CD4-positive, alpha-beta T cell treated with Interleukin-17A for 1 hour (primary cell): ENCODE data around the gene FAM124A.

ENCODE experiments used
- DNase-seq: peaks from one replicate; pipeline ENCODE4 v3.0.0-alpha.2; 2020

The FAM124A gene

DNA sequence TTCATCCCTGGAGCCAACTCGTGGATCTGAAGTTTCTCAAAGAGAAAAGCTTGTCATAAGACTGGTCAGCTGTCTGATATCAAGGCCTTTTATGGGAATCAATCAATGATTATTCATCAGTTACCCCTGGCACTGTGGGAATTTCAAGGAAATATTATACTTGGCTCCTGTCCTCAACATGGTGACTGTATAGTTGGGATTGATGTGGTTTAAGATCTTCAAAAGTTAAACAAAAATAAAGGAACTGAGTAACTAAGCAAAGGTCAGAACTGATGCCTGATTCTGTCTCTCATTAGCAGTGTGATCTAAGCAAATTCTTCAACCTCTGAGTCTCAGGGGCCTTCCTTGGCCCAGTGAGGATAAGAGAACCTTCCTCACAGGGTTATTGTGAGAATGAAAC is 95.1 kb downstream of the FAM124A start:
- no peak for DNase-seq

DNA sequence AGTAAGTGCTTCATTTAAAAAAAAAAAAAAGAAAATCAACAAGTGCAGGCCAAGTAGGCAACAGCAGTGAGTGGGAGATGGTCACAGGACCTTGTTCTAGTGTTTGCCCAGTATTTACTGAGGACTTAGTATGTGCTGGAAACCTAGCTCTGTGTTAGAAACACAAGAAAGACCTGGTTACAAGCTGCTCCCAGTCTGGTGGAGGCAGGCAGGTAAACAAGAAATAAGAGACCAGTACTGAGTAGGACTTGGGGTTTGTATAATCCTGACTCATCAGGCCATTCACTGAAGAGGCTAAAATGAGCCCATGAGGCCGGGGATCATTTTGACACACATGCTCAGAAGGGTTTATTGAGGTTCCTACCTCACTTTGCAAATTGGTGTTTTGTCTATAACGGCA is 95.8 kb downstream of the FAM124A start:
- DNase-seq: no peak

DNA sequence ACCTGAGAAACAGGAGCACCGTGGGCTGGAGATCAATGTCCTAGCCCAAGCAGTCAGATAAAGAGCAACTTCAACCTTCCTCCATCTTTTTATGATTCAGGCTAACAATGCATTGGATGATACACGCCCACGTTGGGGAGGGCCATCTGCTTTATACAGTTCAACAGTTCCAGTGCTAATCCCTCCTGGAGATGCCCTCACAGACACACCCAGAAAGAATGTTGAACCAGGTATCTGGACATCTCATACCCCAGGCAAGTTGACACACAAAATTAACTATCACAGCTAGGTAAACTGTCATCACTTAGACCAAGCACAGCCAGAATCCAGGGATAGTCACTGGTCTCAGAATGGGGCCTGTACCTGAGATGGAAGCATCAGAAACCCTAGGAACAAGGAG is 96.7 kb downstream of the FAM124A start:
- no peak for DNase-seq

DNA sequence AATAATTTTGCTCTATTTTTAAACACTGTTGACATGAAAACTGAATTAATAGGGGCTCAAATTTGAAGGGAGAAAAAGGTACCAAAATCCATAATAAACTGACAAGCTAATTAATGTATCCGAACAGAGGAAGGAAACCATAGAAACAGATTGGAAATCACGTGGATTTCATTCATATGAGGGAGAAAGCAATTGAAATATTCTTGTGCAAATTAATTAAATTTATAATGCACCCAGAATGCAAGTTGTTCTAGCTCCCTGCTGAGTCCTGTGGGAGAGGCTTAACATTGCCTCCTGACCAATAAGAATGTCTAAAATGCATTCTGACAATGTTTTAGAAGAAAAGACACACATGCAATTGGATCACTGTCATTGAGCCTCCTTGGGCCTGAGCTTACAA is 99.6 kb downstream of the FAM124A start:
- DNase-seq: no peak

DNA sequence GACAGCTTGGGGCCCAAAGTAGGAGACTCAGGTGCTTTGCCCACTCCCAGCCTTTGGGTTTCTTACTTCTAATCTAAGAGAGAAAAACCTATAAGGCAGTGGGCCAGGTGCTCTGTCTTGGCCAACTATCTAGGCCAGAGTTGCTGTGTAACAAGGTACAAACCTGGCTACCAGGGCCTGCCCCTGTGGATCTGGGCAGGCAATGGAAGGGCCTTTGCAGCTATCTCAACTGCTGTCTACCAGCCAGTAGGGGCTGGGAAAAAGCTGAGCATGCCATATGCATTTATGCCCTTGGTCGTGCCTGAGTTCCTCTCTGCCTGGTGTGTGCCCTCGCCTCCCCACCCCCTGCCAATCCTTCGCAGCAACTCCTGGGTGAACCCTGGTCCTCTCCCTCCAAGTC is 100.6 kb downstream of the FAM124A start:
- no peak for DNase-seq

DNA sequence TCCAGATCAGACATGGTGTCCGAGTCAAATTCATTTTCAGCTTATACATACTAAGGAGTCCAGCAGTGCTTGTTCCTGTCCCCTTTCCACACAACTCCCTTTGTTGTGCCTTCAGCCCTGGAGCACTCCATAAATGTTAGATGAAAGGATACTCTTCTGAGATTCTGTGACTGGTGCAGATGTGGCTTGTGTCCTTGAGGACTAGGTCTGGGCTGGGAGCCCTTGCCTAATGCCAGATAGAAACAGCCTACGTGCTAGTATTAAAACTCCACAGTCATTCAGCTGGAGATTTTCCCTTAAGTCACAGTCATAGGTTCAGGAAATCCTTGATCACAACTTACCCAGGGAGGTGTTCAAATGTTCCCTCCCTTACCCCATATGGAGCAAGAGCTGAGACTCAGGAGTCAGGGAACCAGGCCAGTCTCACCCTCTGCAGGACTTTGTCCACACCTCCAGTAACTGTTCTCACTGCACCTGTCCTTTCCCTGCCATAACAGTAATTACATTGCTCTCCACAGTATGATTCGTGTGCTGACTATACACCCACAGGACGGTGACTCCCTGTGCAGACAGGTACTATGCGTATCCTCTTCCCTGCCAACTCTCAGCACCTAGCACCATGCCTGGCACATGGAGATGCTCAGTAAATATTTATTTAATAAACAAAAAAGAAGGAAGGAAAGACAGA is 101.8 kb downstream of the FAM124A start:
- no peak for DNase-seq

DNA sequence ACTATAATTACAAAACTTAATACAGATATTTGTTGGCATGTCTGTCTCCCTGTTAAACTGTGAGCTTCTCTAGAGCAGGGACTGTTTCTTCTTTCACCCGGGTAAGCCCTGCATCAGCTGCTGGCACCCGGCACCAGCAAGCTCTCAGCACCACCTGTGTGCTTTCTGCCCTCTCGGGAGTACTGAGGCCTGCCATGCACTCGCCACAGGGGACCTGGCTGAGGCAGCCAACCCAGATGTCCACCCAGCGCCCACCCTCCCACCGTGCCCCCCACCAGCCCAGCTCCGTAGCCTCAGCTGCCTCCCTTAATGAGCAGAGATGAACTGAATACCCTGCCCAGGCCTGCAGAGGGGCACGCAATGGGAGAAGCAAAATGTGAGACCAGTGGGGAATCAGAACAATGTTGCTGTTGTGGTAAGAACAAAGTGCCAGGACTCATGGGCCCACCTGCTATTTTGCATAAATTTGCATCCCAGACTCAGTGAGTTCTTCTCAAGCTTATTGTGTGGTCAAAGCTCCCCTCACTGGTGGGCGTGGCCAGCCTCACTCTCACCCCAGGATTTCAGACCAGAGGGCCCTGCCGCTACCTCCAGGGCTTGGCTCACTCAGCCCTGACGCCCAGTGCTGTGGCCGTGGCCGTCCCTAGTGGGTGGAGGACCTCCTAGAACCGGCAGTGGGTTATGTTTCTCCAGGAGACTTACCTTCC is 102.7 kb downstream of the FAM124A start:
- DNase-seq: no peak

DNA sequence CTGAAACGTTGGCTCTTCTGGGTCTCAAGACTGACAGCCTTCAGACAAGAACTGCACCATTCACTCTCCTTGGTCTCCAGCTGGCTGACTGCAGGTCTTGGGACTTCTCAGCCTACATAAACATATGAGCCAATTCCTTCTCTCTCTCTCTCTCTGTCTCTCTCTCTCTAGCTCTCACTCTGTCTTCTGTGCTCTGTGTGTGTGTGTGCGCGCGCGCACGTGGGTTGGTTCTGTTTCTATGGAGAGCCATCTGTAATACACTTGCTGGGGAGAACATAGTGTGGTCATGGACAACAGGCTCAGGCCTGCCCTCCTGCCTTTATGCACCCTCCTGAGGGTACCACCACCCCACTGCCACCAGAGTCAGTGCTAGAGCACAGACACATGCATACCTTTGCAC is 103.6 kb downstream of the FAM124A start:
- no peak for DNase-seq

DNA sequence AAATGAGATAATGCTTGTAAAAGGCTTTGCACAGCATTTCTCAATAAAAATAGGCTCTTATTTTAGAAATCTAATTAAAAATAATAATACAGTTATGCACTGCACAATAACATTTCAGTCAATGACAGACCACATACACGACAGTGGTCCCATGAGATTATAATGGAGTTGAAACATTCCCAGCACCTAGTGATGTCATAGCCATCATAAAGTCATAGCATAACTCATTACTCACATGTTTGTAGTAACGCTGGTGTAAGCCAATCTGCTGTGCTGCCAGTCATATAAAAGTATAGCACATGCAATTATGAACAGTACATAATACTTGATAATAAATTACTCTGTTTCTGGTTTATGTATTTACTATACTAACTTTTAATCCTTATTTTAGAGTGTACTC is 104.6 kb downstream of the FAM124A start:
- DNase-seq: no peak

DNA sequence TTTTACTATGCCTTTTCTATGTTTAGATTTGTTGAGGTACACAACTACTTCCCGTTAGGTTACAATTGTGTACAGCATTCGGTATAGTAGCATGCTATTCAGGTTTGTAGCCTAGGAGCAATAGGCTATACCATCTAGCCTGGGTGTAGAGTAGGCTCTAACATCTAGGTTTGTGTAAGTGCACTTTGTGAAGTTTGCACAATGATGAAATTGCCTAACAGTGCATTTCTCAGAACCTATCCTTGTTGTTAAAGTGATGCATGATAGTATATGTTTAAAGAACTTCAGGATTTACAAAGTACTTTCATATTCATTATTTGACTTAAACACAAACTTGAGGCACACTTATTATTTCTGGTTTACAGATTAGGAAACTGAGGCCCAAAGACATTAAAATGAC is 105.8 kb downstream of the FAM124A start:
- no peak for DNase-seq

DNA sequence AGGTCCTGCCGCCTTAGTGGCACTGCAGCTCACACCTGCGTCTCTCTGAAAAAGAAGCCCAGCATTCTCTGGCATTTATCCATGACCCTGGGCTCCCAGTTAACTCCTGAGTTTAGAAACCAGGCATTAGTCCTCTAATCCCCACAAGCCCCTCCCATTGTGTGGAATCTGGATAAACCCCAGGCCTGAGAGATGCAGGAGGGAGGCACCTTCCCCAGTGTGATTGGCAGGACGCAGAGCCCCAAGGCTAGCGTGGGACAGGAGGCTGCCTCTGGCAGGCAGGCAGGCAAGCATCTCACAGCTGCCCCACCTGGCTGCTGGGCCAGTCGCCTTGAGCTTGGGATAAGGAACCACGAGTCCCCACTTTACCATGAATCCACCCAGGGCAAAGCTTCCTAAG is 106.3 kb downstream of the FAM124A start:
- no peak for DNase-seq

DNA sequence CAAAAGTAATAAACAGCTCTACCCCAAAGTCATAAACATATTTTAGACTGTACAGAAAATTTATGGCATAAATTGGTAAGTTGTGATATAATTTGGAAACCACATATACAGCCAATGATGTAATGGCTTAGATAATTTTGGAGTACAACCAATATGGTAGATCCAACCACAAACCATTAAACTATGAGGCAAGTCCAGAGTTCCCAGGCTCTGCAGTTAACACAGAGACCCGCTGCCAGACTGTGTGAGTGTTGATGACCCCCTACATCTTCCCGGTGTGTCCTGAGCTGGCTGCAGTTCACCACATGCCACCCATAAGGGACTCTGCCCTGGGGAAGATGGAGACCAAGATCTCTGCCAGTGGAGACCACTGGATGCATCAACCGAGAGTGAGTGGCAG is 107.4 kb downstream of the FAM124A start:
- no peak for DNase-seq

DNA sequence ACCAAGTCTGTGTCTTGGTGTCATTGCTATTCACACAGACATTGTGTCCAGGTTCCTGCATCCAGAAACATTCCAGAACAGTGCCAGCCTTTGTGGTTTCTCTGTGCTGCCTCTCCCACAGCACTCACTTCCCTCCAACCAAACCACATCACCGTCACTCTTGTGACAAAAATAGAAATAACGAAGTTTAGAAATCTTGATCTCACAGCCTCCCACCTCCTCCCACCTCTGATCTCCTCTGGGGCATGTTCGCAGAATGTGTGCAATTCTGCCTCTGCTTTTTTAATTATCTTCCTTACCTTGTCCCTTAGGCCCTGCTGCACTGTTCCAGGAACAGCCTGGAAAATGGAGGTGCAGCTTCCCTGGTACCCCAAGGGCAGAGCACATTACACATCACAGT is 108.6 kb downstream of the FAM124A start:
- no peak for DNase-seq

DNA sequence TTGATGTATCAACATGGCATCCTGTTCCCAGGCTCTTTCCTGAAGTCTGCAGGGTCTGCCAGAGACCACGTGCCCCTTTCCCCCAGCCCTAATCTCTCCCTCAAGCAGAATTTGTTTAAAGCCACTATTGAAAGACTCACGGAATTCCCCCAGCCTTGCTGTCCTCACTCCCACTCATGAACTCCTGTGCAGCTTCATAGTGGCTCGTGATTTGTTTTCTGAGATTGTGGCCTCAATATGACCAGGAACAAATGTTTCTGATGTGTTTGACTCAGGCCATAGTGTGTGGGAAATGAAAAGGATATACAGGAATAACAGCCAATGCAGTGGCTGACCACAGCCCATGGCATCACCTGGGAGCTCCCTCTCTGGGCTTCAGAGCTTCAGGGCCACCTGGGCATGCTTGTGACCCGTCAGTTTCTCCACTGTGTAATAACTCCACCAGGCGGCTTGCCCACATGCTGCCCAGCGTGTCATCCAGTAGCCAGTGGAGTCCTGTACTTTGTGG is 109.2 kb downstream of the FAM124A start:
- DNase-seq: no peak

DNA sequence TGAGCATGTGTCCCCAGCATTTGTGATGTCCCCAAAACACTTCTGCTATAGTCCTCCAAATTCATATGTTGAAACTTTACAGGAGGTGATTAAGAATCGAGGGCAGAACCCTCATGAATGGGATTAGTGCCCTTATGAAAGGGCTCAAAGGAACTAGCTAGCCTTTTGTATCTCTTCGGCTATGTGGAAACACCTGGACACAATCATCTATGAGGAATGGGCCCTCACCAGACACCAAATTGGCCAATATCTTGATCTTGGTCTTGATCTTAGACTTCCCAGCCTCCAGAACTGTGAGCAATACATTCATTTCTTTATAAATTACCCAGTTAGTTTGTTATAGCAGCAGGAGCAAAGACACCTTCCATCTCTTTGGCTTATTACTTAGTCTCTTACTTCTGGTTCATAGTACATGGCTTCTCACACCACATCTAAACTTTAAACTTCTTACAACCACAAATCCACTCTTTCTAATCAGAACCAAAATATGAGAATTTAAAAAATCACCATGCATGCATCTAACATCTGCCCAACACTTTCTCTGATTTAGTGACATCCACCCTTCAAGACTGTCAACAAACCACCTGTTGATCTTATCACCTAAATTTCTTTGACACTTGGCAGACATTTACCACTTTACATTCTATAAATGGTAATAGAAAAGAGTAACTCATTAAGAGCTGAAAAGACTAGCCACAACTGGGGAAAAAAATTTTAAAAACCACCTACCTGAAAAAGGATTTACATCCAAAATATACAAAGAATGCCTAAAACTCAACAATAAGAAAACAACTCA is 110.6 kb downstream of the FAM124A start:
- no peak for DNase-seq

DNA sequence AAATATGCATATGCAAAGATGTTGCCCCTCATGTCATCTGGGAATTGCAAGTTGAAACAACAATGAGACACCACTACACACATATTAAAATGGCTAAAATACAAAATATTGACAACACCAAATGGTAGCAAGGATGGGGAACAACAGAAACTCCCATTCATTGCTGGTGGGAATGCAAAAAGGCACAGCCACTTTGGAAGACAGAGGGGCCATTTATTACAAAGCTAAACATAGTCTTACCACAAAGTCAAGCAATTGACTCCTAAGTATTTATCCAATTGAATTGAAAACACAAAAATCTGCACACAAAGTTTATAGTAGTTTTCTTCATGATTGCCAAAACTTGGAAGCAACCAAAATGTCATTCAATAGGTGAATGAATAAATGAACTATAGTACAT is 111.2 kb downstream of the FAM124A start:
- no peak for DNase-seq

DNA sequence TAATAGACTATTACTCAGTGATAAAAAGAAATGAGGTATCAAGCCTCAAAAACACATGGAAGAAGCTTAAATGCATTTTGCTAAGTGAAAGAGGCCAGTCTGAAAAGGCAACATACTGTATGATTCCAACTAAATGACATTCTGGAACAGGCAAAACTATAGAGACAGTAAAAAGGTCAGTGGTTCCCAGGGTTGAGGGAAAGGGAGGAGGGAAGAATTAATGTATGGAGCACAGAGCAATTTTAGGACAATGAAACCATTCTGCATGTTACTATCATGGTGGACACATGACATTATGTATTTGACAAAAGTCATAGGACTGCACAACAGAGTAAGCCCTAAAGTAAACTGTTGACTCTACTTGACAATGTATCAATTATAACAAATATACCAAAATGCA is 111.6 kb downstream of the FAM124A start:
- DNase-seq: no peak
